UCSD-AML1 (cell line): ENCODE data around the gene GPBP1L1.
"Not testable (repeated sequence)": the region's sequence is repeated elsewhere in the genome, so short reads cannot be mapped to it uniquely, and the experiment has no call there.

Experiments used
- DNase-seq: peaks from one replicate; lab custom pipeline; 2025; ENCODE audit not compliant: unreplicated experiment; lab: John Stamatoyannopoulos, UW

Gene GPBP1L1

GRCh38 chr1:45686288-45687013, at the start of gene GPBP1L1:
GPBP1L1 (minus strand) TSS chr1:45686533; CDS start chr1:45659087, 27,446 bp downstream.
- DNase-seq, result peak; percentile 97

- DNase-seq, result no peak
These were observed 44.5 kb upstream of the GPBP1L1 start for GRCh38 chr1:45730780-45731319.

- DNase-seq, result no peak
These were observed 43.9 kb upstream of the GPBP1L1 start for GRCh38 chr1:45730075-45730779.

- not testable (repeated sequence) for DNase-seq
These were observed 39.7 kb upstream of the GPBP1L1 start for GRCh38 chr1:45726007-45726406.

GRCh38 chr1:45723248-45723930, 37.1 kb upstream of the GPBP1L1 start:
- no peak for DNase-seq

- no peak for DNase-seq
These were observed 36.5 kb upstream of the GPBP1L1 start for GRCh38 chr1:45722809-45723208.

GRCh38 chr1:45721207-45721606, 34.9 kb upstream of the GPBP1L1 start:
- no peak for DNase-seq

- DNase-seq, result no peak
These were observed 32.0 kb upstream of the GPBP1L1 start for GRCh38 chr1:45718289-45718688.

- DNase-seq, result not testable (repeated sequence)
These were observed 31.1 kb upstream of the GPBP1L1 start for GRCh38 chr1:45717386-45717785.

GRCh38 chr1:45716700-45717099, 30.4 kb upstream of the GPBP1L1 start:
- DNase-seq, result no peak

- DNase-seq, result no peak
These were observed 27.4 kb upstream of the GPBP1L1 start for GRCh38 chr1:45713711-45714110.

GRCh38 chr1:45704637-45705036, 18.3 kb upstream of the GPBP1L1 start:
- no peak for DNase-seq

GRCh38 chr1:45694823-45695222, 8.5 kb upstream of the GPBP1L1 start:
- DNase-seq, result no peak

GRCh38 chr1:45693811-45694210, 7.5 kb upstream of the GPBP1L1 start:
- DNase-seq, result not testable (repeated sequence)

GRCh38 chr1:45687754-45688740, 1.7 kb upstream of the GPBP1L1 start, which contains the start of gene TMEM69:
TMEM69 (plus strand) TSS chr1:45688181; CDS start chr1:45691069, 2,888 bp downstream.
- DNase-seq, result peak; percentile 81

- DNase-seq, result peak; percentile 99
These were observed 851 bp upstream of the GPBP1L1 start for GRCh38 chr1:45687014-45687753.

- peak; percentile 74 for DNase-seq
These were observed 382 bp downstream of the GPBP1L1 start for GRCh38 chr1:45686015-45686287.

- DNase-seq, result no peak
These were observed 872 bp downstream of the GPBP1L1 start for GRCh38 chr1:45685308-45686014.

- DNase-seq, result no peak
These were observed 1.9 kb downstream of the GPBP1L1 start for GRCh38 chr1:45684402-45684801.
